ENCODE data around the gene SARM1. TPM values are rescaled to one million over a fixed set of nuclear protein-coding genes. Genes with fewer than 3 reads are reported as not detected.

Gene SARM1
- total and polyA plus RNA-seq, 9 of the 15 experiments (the other 6 are each of a cell fraction or from before 2014, with no cell fraction given), result 0.04 to 0.55 (median 0.11) TPM; not detected in 2

GRCh38 chr17:28390563-28390962, 19.1 kb downstream of the SARM1 start:
- Histone ChIP-seq H3K79me2 (ENCODE audit: control insufficient read depth, insufficient read depth, low read length) (no peaks in the 10 kb centered on the region), H3K4me2 (ENCODE audit: insufficient read depth, low read length) (no peak overlapping the region), H3K27me3 (ENCODE audit: control insufficient read depth in 2 of 2, insufficient read depth in 2 of 2, low read length in 2 of 2) (peaks cover 0 to 12% of the 10 kb centered on the region in 2 experiments; a peak in 2 of 5 replicates), H4K20me1 (replicated peaks; ENCODE audit: control insufficient read depth, insufficient read depth, low read length) (no peaks in the 10 kb centered on the region), H3K9ac (ENCODE audit: insufficient read depth in 1 of 2, low read depth in 2 of 2, low read length in 2 of 2) (no peak overlapping the region), H2AFZ (ENCODE audit: low read depth, low read length) (no peak overlapping the region), H3K4me3 (no peak overlapping the region), H3K27ac (ENCODE audit: extremely low read depth, low read depth, low read length) (no peak overlapping the region), H3K4me1 (replicated peaks in 1 of 2; ENCODE audit: control insufficient read depth in 2 of 2, insufficient read depth in 2 of 2, low read length in 2 of 2) (peaks cover 9 to 10% of the 10 kb centered on the region in 2 experiments; a peak in 3 of 5 replicates), H3K9me3 (replicated peaks; ENCODE audit: control insufficient read depth, insufficient read depth, low read depth, low read length) (no peaks in the 10 kb centered on the region), H3K36me3 (ENCODE audit: control insufficient read depth, insufficient read depth, low read length) (no peaks in the 10 kb centered on the region), H3K9me1 (ENCODE audit: control insufficient read depth, insufficient read depth, low read length) (no peaks in the 10 kb centered on the region)
- no TSS peak for BruUV-seq (replicated peaks)
- TF ChIP-seq, protein P1, sequence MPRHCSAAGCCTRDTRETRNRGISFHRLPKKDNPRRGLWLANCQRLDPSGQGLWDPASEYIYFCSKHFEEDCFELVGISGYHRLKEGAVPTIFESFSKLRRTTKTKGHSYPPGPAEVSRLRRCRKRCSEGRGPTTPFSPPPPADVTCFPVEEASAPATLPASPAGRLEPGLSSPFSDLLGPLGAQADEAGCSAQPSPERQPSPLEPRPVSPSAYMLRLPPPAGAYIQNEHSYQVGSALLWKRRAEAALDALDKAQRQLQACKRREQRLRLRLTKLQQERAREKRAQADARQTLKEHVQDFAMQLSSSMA (CRISPR knock-in tag; IDR thresholded peaks at IDR 0.05), result no peak
- TF ChIP-seq PTBP1 (IDR thresholded peaks at IDR 0.05; ENCODE audit: low read depth, low read length), result no peak
- 0 out of 2 replicates have a peak, but pooled peaks have one; percentile 43 for TF ChIP-seq ZNF436 (CRISPR knock-in tag; IDR thresholded peaks at IDR 0.05)
- peak; percentile 16; the same call in 1 of the 2 replicates for TF ChIP-seq BCOR (IDR thresholded peaks at IDR 0.05)
- no peak for TF ChIP-seq MXD1 (CRISPR knock-in tag; IDR thresholded peaks at IDR 0.05; ENCODE audit: borderline replicate concordance, poor library complexity, severe bottlenecking)
- peak; percentile 92 for TF ChIP-seq ZFP36 (IDR thresholded peaks at IDR 0.05; ENCODE audit: low read depth, low read length, partially characterized antibody)
- TF ChIP-seq RBM25 (IDR thresholded peaks at IDR 0.05; ENCODE audit: low read depth, low read length, severe bottlenecking), result peak; percentile 36
- POLR2A ChIA-PET, result interaction anchor here (1.2 to 2.1 kb wide), 3 partner anchors 13 to 24 kb away, joined by 3 to 8 read pairs (median 6); no protein-coding TSS in a partner anchor
- CTCF ChIA-PET (ENCODE audit: low intra/inter-chr PET ratio), result no interaction called here
- WGBS (ENCODE audit: insufficient coverage, low coverage, missing lambda C conversion rate), result 7% methylated on average over 2 of the region's 2 CpGs
- DNase-seq (ENCODE audit: extremely low read depth in 1 of 4, low spot score in 3 of 4) (no peak), ATAC-seq (no peak), FAIRE-seq (no peak)
- in situ Hi-C loops (cut with MboI) (no loop called here), intact Hi-C loops (cut with micrococcal nuclease) (no loop called here)

All from K562 (cell line).